ENCODE results near the gene CACNA1C.

The CACNA1C gene

GRCh38 chr12:2154521-2154920, 101.7 kb downstream of the CACNA1C start:
- no peak for DNase-seq (ENCODE audit: low spot score)
- no peak for TF ChIP-seq CTCF (IDR thresholded peaks at IDR 0.05; ENCODE audit: extremely low read depth, missing control alignments)

- no peak for TF ChIP-seq CTCF (IDR thresholded peaks at IDR 0.05; ENCODE audit: extremely low read depth, missing control alignments)
- DNase-seq (ENCODE audit: low spot score) = no peak
Measured at GRCh38 chr12:2156333-2156732, 103.5 kb downstream of the CACNA1C start.

- TF ChIP-seq CTCF (IDR thresholded peaks at IDR 0.05; ENCODE audit: extremely low read depth, missing control alignments) = no peak
- no peak for DNase-seq (ENCODE audit: low spot score)
Measured at GRCh38 chr12:2160043-2160442, 107.3 kb downstream of the CACNA1C start.

- DNase-seq (ENCODE audit: low spot score) = no peak
- no peak for TF ChIP-seq CTCF (IDR thresholded peaks at IDR 0.05; ENCODE audit: extremely low read depth, missing control alignments)
Measured at GRCh38 chr12:2161473-2161872, 108.7 kb downstream of the CACNA1C start.

GRCh38 chr12:2163177-2163941, 110.6 kb downstream of the CACNA1C start:
- no peak for TF ChIP-seq CTCF (IDR thresholded peaks at IDR 0.05; ENCODE audit: extremely low read depth, missing control alignments)
- no peak for DNase-seq (ENCODE audit: low spot score)

- TF ChIP-seq CTCF (IDR thresholded peaks at IDR 0.05; ENCODE audit: extremely low read depth, missing control alignments) = no peak
- DNase-seq (ENCODE audit: low spot score) = no peak
Measured at GRCh38 chr12:2165021-2165420, 112.2 kb downstream of the CACNA1C start.

GRCh38 chr12:2165927-2166326, 113.1 kb downstream of the CACNA1C start:
- TF ChIP-seq CTCF (IDR thresholded peaks at IDR 0.05; ENCODE audit: extremely low read depth, missing control alignments) = no peak
- no peak for DNase-seq (ENCODE audit: low spot score)

All from GM20000 (cell line).